Upper lobe of left lung (tissue), 6 donors: Measurements from ENCODE around the gene ZNF397. TPM values are rescaled to one million over a fixed set of nuclear protein-coding genes. Genes with fewer than 3 reads are reported as not detected.

Experiments used
- ATAC-seq, 2 donors: fragments of 200-7000 bp; cut with Tn5 transposase; one replicate each; pipeline ENCODE4 v1.9.1; 2022; ENCODE audit warnings: mild to moderate bottlenecking in 2 of 2, moderate library complexity in 2 of 2; ENCODE audit not compliant: low FRiP score in 2 of 2
- DNase-seq, 2 donors: peaks; one replicate each; pipeline ENCODE4 v3.0.0-alpha.2; 2019 to 2020
- H3K27ac ChIP-seq, 4 donors: fragments of 200-600 bp; sonication (generic); one replicate each; pipeline ENCODE4 v1.5.1; 2016 to 2019
- H3K27me3 ChIP-seq, 4 donors: fragments of 200-600 bp; sonication (generic); one replicate each; pipeline ENCODE4 v1.5.1; 2017 to 2019
- H3K36me3 ChIP-seq, 4 donors: fragments of 200-600 bp; sonication (generic); one replicate each; pipeline ENCODE4 v1.5.1; 2016 to 2019
- H3K4me1 ChIP-seq, 4 donors: fragments of 200-600 bp; sonication (generic); one replicate each; pipeline ENCODE4 v1.5.1; 2018 to 2019
- H3K4me3 ChIP-seq, 4 donors: fragments of 200-600 bp; sonication (generic); one replicate each; pipeline ENCODE4 v1.5.1; 2017 to 2019; ENCODE audit warnings: mild to moderate bottlenecking in 2 of 4, moderate library complexity in 1 of 4
- H3K9me3 ChIP-seq, 4 donors: fragments of 200-600 bp; sonication (generic); one replicate each; pipeline ENCODE4 v1.5.1; 2018 to 2019
- CTCF ChIP-seq, 6 experiments: fragments of 450-650 bp in 4 of 6; fragments of 200-600 bp in 2 of 6; sonication (generic) in 2 of 6; IDR thresholded peaks; one replicate each; pipeline ENCODE4 v1.5.1; 2016 to 2019; ENCODE audit warnings: antibody characterized with exemption in 6 of 6
- EP300 ChIP-seq, 4 donors: sonication (generic); formaldehyde crosslinking; IDR thresholded peaks; one replicate each; pipeline ENCODE4 v1.5.1; 2017; ENCODE audit warnings: antibody characterized with exemption in 4 of 4, control low read depth in 2 of 4
- POLR2A ChIP-seq, 4 donors: fragments of 450-650 bp; IDR thresholded peaks; one replicate each; pipeline ENCODE4 v1.5.1; 2016 to 2017; ENCODE audit warnings: antibody characterized with exemption in 4 of 4, mild to moderate bottlenecking in 2 of 4
- POLR2AphosphoS5 ChIP-seq, 2 donors: sonication (generic); formaldehyde crosslinking; IDR thresholded peaks; one replicate each; pipeline ENCODE4 v1.5.1; 2017; ENCODE audit warnings: antibody characterized with exemption in 2 of 2
- whole genome bisulfite sequencing, 2 donors: methylation state at CpG; one replicate each; pipeline ENCODE4 v1.1.5; 2017 to 2018; 5-methylcytosine and 5-hydroxymethylcytosine counted together
- total RNA-seq, 6 donors: library from RNA; depleted of rRNA in 4 of 6; stranded (reverse); fragments of >200 nt in 4 of 6; gene quantifications; one replicate each; pipeline versions ENCODE4 v1.1.0 to v1.2.1, GENCODE V29; 2016 to 2021
- donor health status: DM: no; HTN: no; CAD: no; lungs with moderate emphysema.
- donor health status: DM: no; HTN: yes; CAD: no; lungs with severe emphysema.

The ZNF397 gene
- total RNA-seq, 6 donors from 2014 or later = 18.2 to 62.9 (median 23.2) TPM

GRCh38 chr18:35267809-35268208 lies 27.0 kb downstream of the ZNF397 start:
- Histone ChIP-seq H3K36me3 (peaks cover 0 to 12% (median 0%) of the 10 kb centered on the region in 4 donors), H3K9me3 (no peaks in the 10 kb centered on the region), H3K4me1 (peaks cover 4 to 6% (median 6%) of the 10 kb centered on the region in 4 donors), H3K27ac (peak overlapping the region; percentile 81 to 90 (median 84)), H3K4me3 (peak overlapping the region; percentile 35 to 74 (median 61)), H3K27me3 (no peaks in the 10 kb centered on the region)
- DNase-seq (peak in 1 of 2 donors; percentile 83), ATAC-seq (peak in 1 of 2 donors; percentile 3)
- TF ChIP-seq POLR2AphosphoS5 (IDR thresholded peaks at IDR 0.05) (no peak), CTCF (IDR thresholded peaks at IDR 0.05) (no peak), EP300 (IDR thresholded peaks at IDR 0.05) (no peak), POLR2A (IDR thresholded peaks at IDR 0.05) (no peak)
- 50 to 66% methylated on average over 30 of the region's 30 CpGs for WGBS, 2 donors

GRCh38 chr18:35268821-35269220 lies 28.0 kb downstream of the ZNF397 start:
- no peak for DNase-seq
- Histone ChIP-seq H3K4me3 (no peak overlapping the region), H3K9me3 (no peaks in the 10 kb centered on the region), H3K36me3 (peaks cover 0 to 4% (median 0%) of the 10 kb centered on the region in 4 donors), H3K4me1 (peaks cover 4 to 6% (median 6%) of the 10 kb centered on the region in 4 donors), H3K27me3 (no peaks in the 10 kb centered on the region), H3K27ac (no peak overlapping the region)
- WGBS, 2 donors = 63 to 67% methylated on average over 2 of the region's 2 CpGs
- TF ChIP-seq CTCF (IDR thresholded peaks at IDR 0.05) (no peak), POLR2AphosphoS5 (IDR thresholded peaks at IDR 0.05) (no peak), POLR2A (IDR thresholded peaks at IDR 0.05) (no peak), EP300 (IDR thresholded peaks at IDR 0.05) (no peak)
- no peak for ATAC-seq

- ATAC-seq (no peak), DNase-seq (peak in 1 of 2 donors; percentile 79)
- Histone ChIP-seq H3K4me1 (peaks cover 4 to 6% (median 6%) of the 10 kb centered on the region in 4 donors), H3K27ac (no peak overlapping the region), H3K36me3 (no peaks in the 10 kb centered on the region), H3K9me3 (no peaks in the 10 kb centered on the region), H3K4me3 (no peak overlapping the region), H3K27me3 (no peaks in the 10 kb centered on the region)
- WGBS, 2 donors = 97 to 99% methylated on average over 20 to 27 of the region's 35 CpGs
- no peak for TF ChIP-seq CTCF (IDR thresholded peaks at IDR 0.05)
- TF ChIP-seq POLR2AphosphoS5 (IDR thresholded peaks at IDR 0.05) = no peak
- no peak for TF ChIP-seq POLR2A (IDR thresholded peaks at IDR 0.05)
- TF ChIP-seq EP300 (IDR thresholded peaks at IDR 0.05) = no peak
These were observed 30.8 kb downstream of the ZNF397 start for GRCh38 chr18:35271656-35272055.

GRCh38 chr18:35276267-35276666 lies 35.4 kb downstream of the ZNF397 start:
- Histone ChIP-seq H3K9me3 (no peaks in the 10 kb centered on the region), H3K27me3 (no peaks in the 10 kb centered on the region), H3K4me1 (no peaks in the 10 kb centered on the region), H3K27ac (no peak overlapping the region), H3K36me3 (no peaks in the 10 kb centered on the region), H3K4me3 (no peak overlapping the region)
- DNase-seq = no peak
- 95% methylated on average over 3 of the region's 3 CpGs for WGBS, 2 donors
- ATAC-seq = no peak
- TF ChIP-seq EP300 (IDR thresholded peaks at IDR 0.05) = no peak
- TF ChIP-seq CTCF (IDR thresholded peaks at IDR 0.05) = no peak
- no peak for TF ChIP-seq POLR2A (IDR thresholded peaks at IDR 0.05)

- DNase-seq (no peak), ATAC-seq (no peak)
- H3K4me3 ChIP-seq = no peak overlapping the region
- no peak overlapping the region for H3K27ac ChIP-seq
- no peaks in the 10 kb centered on the region for H3K36me3 ChIP-seq
- H3K27me3 ChIP-seq = no peaks in the 10 kb centered on the region
- H3K9me3 ChIP-seq = no peaks in the 10 kb centered on the region
- no peaks in the 10 kb centered on the region for H3K4me1 ChIP-seq
- TF ChIP-seq POLR2AphosphoS5 (IDR thresholded peaks at IDR 0.05) = no peak
These were observed 36.8 kb downstream of the ZNF397 start for GRCh38 chr18:35277633-35278032.
